Iris pigment epithelial cell (primary cell): ENCODE measurements around the gene KCNG2.

ENCODE experiments used
- DNase-seq: peaks from one replicate; pipeline ENCODE4 v3.0.0-alpha.2; 2011; ENCODE audit warnings: low read depth

The KCNG2 gene

GRCh38 chr18:79784965-79785770 is 12.6 kb upstream of the KCNG2 start:
- peak; percentile 46 for DNase-seq

GRCh38 chr18:79785831-79786230 is 11.9 kb upstream of the KCNG2 start:
- no peak for DNase-seq

- DNase-seq, result no peak
These were observed 11.4 kb upstream of the KCNG2 start for GRCh38 chr18:79786304-79786703.

- DNase-seq, result peak; percentile 91
These were observed 10.8 kb upstream of the KCNG2 start for GRCh38 chr18:79786786-79787526.

GRCh38 chr18:79787527-79787864 is 10.2 kb upstream of the KCNG2 start:
- DNase-seq, result no peak

- DNase-seq, result peak; percentile 49
These were observed 9.6 kb upstream of the KCNG2 start for GRCh38 chr18:79787865-79788733.

- DNase-seq, result no peak
These were observed 9.0 kb upstream of the KCNG2 start for GRCh38 chr18:79788734-79789085.

- DNase-seq, result no peak
These were observed 8.4 kb upstream of the KCNG2 start for GRCh38 chr18:79789091-79789891.

- no peak for DNase-seq
These were observed 7.5 kb upstream of the KCNG2 start for GRCh38 chr18:79789901-79790890.

- DNase-seq, result peak; percentile 100
These were observed 6.5 kb upstream of the KCNG2 start for GRCh38 chr18:79790996-79791972.

GRCh38 chr18:79792096-79792987 is 5.4 kb upstream of the KCNG2 start:
- no peak for DNase-seq

GRCh38 chr18:79792988-79793355 is 4.8 kb upstream of the KCNG2 start:
- DNase-seq, result no peak

GRCh38 chr18:79794846-79795245 is 2.9 kb upstream of the KCNG2 start:
- DNase-seq, result no peak

GRCh38 chr18:79795446-79795845 is 2.3 kb upstream of the KCNG2 start:
- DNase-seq, result no peak

GRCh38 chr18:79796016-79796415 is 1.7 kb upstream of the KCNG2 start:
- peak; percentile 39 for DNase-seq

- no peak for DNase-seq
These were observed 970 bp upstream of the KCNG2 start for GRCh38 chr18:79796531-79797405.

GRCh38 chr18:79798346-79798998 is 734 bp downstream of the KCNG2 start:
- DNase-seq, result peak; percentile 32
